ENCODE results near the gene PID1.

The PID1 gene

GRCh38 chr2:229175497-229175863, 95.6 kb downstream of the PID1 start:
- no peak overlapping the region for H3K9ac ChIP-seq (ENCODE audit: low read length)
- no peak overlapping the region for H3K27ac ChIP-seq (ENCODE audit: low read depth, low read length)
- no peaks in the 10 kb centered on the region for H3K27me3 ChIP-seq (ENCODE audit: control insufficient read depth, insufficient read depth, low read length)
- no peaks in the 10 kb centered on the region for H3K36me3 ChIP-seq (ENCODE audit: control insufficient read depth, insufficient read depth, low read length)
- H3K4me3 ChIP-seq (ENCODE audit: low read length), result no peak overlapping the region
- no peaks in the 10 kb centered on the region for H3K4me1 ChIP-seq (ENCODE audit: control insufficient read depth, insufficient read depth, low read length)

- H3K27ac ChIP-seq (ENCODE audit: low read depth, low read length), result no peak overlapping the region
- H3K27me3 ChIP-seq (ENCODE audit: control insufficient read depth, insufficient read depth, low read length), result no peaks in the 10 kb centered on the region
- H3K9ac ChIP-seq (ENCODE audit: low read length), result no peak overlapping the region
- no peaks in the 10 kb centered on the region for H3K36me3 ChIP-seq (ENCODE audit: control insufficient read depth, insufficient read depth, low read length)
- no peak overlapping the region for H3K4me3 ChIP-seq (ENCODE audit: low read length)
- H3K4me1 ChIP-seq (ENCODE audit: control insufficient read depth, insufficient read depth, low read length), result no peaks in the 10 kb centered on the region
Observed at GRCh38 chr2:229174794-229175496, 96.1 kb downstream of the PID1 start.

- Histone ChIP-seq H3K4me3 (ENCODE audit: low read length) (no peak overlapping the region), H3K27ac (ENCODE audit: low read depth, low read length) (no peak overlapping the region), H3K4me1 (ENCODE audit: control insufficient read depth, insufficient read depth, low read length) (no peaks in the 10 kb centered on the region), H3K27me3 (ENCODE audit: control insufficient read depth, insufficient read depth, low read length) (no peaks in the 10 kb centered on the region), H3K9ac (ENCODE audit: low read length) (no peak overlapping the region), H3K36me3 (ENCODE audit: control insufficient read depth, insufficient read depth, low read length) (no peaks in the 10 kb centered on the region)
Observed at GRCh38 chr2:229173825-229174359, 97.2 kb downstream of the PID1 start.

GRCh38 chr2:229170916-229171315, 100.2 kb downstream of the PID1 start:
- H3K4me3 ChIP-seq (ENCODE audit: low read length), result no peak overlapping the region
- no peak overlapping the region for H3K27ac ChIP-seq (ENCODE audit: low read depth, low read length)
- H3K9ac ChIP-seq (ENCODE audit: low read length), result no peak overlapping the region
- H3K4me1 ChIP-seq (ENCODE audit: control insufficient read depth, insufficient read depth, low read length), result no peaks in the 10 kb centered on the region
- no peaks in the 10 kb centered on the region for H3K27me3 ChIP-seq (ENCODE audit: control insufficient read depth, insufficient read depth, low read length)
- H3K36me3 ChIP-seq (ENCODE audit: control insufficient read depth, insufficient read depth, low read length), result no peaks in the 10 kb centered on the region

DNA sequence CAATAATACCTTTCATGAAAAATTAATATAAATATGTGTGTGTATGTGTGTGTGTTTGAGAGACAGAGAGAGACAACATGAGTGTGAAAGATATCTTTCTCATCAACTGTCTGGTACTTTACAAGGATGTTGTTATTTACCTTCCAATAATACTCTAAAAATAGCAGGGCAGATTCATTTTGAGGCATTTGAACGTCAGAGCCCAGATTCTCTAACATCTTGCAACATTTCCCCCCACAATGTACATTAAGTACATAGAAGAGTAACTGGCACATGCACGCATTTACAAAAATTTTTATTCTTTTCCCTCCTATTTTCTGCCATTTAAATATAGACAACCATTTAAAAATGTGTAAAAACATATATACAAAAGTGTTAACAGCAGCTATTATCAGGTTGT, 100.9 kb downstream of the PID1 start:
- Histone ChIP-seq H3K27me3 (ENCODE audit: control insufficient read depth, insufficient read depth, low read length) (no peaks in the 10 kb centered on the region), H3K27ac (ENCODE audit: low read depth, low read length) (no peak overlapping the region), H3K4me1 (ENCODE audit: control insufficient read depth, insufficient read depth, low read length) (no peaks in the 10 kb centered on the region), H3K9ac (ENCODE audit: low read length) (no peak overlapping the region), H3K4me3 (ENCODE audit: low read length) (no peak overlapping the region), H3K36me3 (ENCODE audit: control insufficient read depth, insufficient read depth, low read length) (no peaks in the 10 kb centered on the region)

DNA sequence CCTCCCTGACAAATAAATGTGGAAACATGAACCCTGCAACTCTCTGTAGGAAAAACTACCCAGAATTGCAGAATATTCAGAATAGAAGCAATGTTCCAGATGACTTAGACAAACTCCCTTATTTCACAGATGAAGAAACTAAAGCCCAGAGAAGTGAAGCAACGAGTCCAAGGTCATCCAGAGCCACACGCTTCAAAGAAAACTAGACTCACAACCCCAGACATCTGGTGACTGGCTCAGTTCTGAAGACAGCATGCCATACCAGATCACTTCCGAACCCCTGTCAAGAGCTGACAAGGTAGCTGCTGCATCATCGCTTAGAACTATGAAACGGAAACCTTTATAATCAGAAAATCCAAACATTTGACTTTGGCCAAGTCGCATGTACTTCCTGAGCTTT, 101.3 kb downstream of the PID1 start:
- no peaks in the 10 kb centered on the region for H3K36me3 ChIP-seq (ENCODE audit: control insufficient read depth, insufficient read depth, low read length)
- no peak overlapping the region for H3K9ac ChIP-seq (ENCODE audit: low read length)
- H3K4me3 ChIP-seq (ENCODE audit: low read length), result no peak overlapping the region
- no peaks in the 10 kb centered on the region for H3K4me1 ChIP-seq (ENCODE audit: control insufficient read depth, insufficient read depth, low read length)
- H3K27me3 ChIP-seq (ENCODE audit: control insufficient read depth, insufficient read depth, low read length), result no peaks in the 10 kb centered on the region
- H3K27ac ChIP-seq (ENCODE audit: low read depth, low read length), result no peak overlapping the region

DNA sequence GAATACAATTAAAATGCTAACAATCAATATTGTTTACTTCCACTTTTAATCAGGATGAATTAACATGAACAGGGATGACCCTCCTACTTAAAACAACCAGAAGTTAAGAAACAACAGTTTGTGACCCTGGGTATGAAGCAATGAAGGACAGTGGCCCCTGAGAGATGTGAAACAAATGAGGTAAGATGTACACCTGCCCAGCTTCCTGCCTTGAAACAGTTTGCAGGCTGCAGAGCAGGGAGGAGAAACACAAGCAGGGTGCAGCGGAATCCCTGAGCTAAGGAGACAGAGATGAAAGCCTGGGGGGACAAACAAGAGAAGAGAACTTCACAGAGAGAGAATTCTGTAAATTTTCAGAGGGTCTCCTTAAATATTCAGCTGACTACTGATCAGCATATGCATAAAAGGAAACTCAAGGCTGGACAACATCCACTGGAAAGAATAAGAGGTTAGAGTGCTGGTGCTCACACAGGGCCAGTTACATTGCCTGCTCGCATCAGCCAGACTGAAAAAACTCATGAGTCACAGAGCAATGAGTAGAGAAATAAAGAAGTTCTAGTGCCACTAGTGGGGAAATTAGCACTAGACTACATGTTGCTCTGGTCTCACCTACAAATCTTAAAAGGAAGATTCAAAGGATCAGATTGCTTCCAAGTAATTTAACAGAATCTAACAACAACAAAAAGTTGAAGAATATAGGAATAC, 106.4 kb downstream of the PID1 start:
- no peak overlapping the region for H3K9ac ChIP-seq (ENCODE audit: low read length)
- H3K27ac ChIP-seq (ENCODE audit: low read depth, low read length), result no peak overlapping the region
- H3K4me3 ChIP-seq (ENCODE audit: low read length), result no peak overlapping the region
- H3K27me3 ChIP-seq (ENCODE audit: control insufficient read depth, insufficient read depth, low read length), result no peaks in the 10 kb centered on the region
- H3K36me3 ChIP-seq (ENCODE audit: control insufficient read depth, insufficient read depth, low read length), result no peaks in the 10 kb centered on the region
- peaks cover 2% of the 10 kb centered on the region for H3K4me1 ChIP-seq (ENCODE audit: control insufficient read depth, insufficient read depth, low read length)

- H3K36me3 ChIP-seq (ENCODE audit: control insufficient read depth, insufficient read depth, low read length), result no peaks in the 10 kb centered on the region
- no peak overlapping the region for H3K27ac ChIP-seq (ENCODE audit: low read depth, low read length)
- H3K4me1 ChIP-seq (ENCODE audit: control insufficient read depth, insufficient read depth, low read length), result peaks cover 2% of the 10 kb centered on the region
- H3K9ac ChIP-seq (ENCODE audit: low read length), result no peak overlapping the region
- H3K27me3 ChIP-seq (ENCODE audit: control insufficient read depth, insufficient read depth, low read length), result no peaks in the 10 kb centered on the region
- H3K4me3 ChIP-seq (ENCODE audit: low read length), result no peak overlapping the region
Observed at GRCh38 chr2:229163893-229164292, 107.2 kb downstream of the PID1 start.

DNA sequence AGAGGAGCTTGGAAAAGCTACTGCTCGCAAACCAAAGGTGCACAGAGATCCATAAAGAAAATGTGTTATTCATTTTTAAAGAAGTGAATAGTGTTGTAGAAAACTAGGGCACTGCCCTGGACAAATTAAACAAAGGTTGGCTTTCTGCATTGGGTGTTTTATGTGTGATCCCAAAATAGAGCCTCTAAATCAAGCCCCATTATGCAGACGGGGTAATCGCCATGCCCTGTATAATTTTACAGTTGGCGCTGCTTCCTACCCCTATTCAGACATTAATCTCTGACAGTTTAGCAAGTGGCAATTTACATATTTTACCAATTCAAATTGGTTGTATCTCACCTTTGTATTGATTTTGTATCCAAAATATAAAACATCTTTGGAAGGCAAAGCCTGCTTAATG, 109.1 kb downstream of the PID1 start:
- no peaks in the 10 kb centered on the region for H3K36me3 ChIP-seq (ENCODE audit: control insufficient read depth, insufficient read depth, low read length)
- peaks cover 2% of the 10 kb centered on the region for H3K4me1 ChIP-seq (ENCODE audit: control insufficient read depth, insufficient read depth, low read length)
- no peaks in the 10 kb centered on the region for H3K27me3 ChIP-seq (ENCODE audit: control insufficient read depth, insufficient read depth, low read length)
- H3K9ac ChIP-seq (ENCODE audit: low read length), result no peak overlapping the region
- no peak overlapping the region for H3K27ac ChIP-seq (ENCODE audit: low read depth, low read length)
- H3K4me3 ChIP-seq (ENCODE audit: low read length), result no peak overlapping the region

DNA sequence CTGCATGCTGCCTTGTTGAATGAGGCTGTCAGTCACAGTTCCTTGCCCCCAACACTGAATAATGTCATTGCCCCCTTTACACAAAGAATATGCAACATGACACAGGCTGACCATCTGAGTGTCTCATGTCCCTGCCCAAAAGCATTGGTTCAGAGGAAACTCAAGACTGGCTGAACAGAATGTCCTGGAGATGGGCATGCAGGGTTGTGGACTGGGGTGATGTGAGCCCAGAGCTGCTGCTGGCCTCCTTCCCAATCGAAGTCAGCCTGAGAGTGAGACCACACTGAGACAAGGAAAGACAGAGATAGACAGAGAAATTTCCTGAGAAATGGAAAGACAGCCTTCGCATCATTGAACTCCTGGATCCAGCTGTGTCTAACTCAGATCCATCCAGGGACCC, 110.1 kb downstream of the PID1 start:
- Histone ChIP-seq H3K27me3 (ENCODE audit: control insufficient read depth, insufficient read depth, low read length) (no peaks in the 10 kb centered on the region), H3K4me3 (ENCODE audit: low read length) (no peak overlapping the region), H3K36me3 (ENCODE audit: control insufficient read depth, insufficient read depth, low read length) (no peaks in the 10 kb centered on the region), H3K4me1 (ENCODE audit: control insufficient read depth, insufficient read depth, low read length) (peaks cover 2% of the 10 kb centered on the region), H3K9ac (ENCODE audit: low read length) (no peak overlapping the region), H3K27ac (ENCODE audit: low read depth, low read length) (no peak overlapping the region)

GRCh38 chr2:229160180-229160579, 110.9 kb downstream of the PID1 start:
- Histone ChIP-seq H3K36me3 (ENCODE audit: control insufficient read depth, insufficient read depth, low read length) (no peaks in the 10 kb centered on the region), H3K4me3 (ENCODE audit: low read length) (no peak overlapping the region), H3K9ac (ENCODE audit: low read length) (no peak overlapping the region), H3K27ac (ENCODE audit: low read depth, low read length) (no peak overlapping the region), H3K4me1 (ENCODE audit: control insufficient read depth, insufficient read depth, low read length) (peaks cover 2% of the 10 kb centered on the region), H3K27me3 (ENCODE audit: control insufficient read depth, insufficient read depth, low read length) (no peaks in the 10 kb centered on the region)

DNA sequence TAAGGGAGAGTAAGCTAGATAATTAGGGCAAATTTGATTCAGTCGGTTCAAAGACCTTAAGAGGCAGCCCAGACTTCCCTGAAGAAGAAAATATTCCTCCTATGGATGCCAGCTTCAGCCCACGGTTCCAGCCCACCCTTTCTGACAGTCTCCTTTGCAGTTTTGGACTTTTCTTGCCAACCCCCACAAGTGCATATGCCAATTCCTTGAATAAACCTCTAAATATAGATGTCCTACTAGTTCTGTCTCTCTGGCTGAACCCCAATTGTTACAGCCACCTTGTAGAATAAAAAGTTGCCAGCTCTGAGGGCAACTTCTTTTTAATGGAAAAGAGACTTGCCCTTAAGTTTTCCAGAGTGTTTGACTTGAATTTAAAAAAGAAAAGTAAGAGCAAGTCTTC, 111.7 kb downstream of the PID1 start:
- H3K36me3 ChIP-seq (ENCODE audit: control insufficient read depth, insufficient read depth, low read length), result no peaks in the 10 kb centered on the region
- H3K27me3 ChIP-seq (ENCODE audit: control insufficient read depth, insufficient read depth, low read length), result no peaks in the 10 kb centered on the region
- no peak overlapping the region for H3K9ac ChIP-seq (ENCODE audit: low read length)
- no peak overlapping the region for H3K27ac ChIP-seq (ENCODE audit: low read depth, low read length)
- H3K4me1 ChIP-seq (ENCODE audit: control insufficient read depth, insufficient read depth, low read length), result peaks cover 2% of the 10 kb centered on the region
- H3K4me3 ChIP-seq (ENCODE audit: low read length), result no peak overlapping the region

GRCh38 chr2:229154381-229154780, 116.7 kb downstream of the PID1 start:
- no peaks in the 10 kb centered on the region for H3K27me3 ChIP-seq (ENCODE audit: control insufficient read depth, insufficient read depth, low read length)
- no peaks in the 10 kb centered on the region for H3K36me3 ChIP-seq (ENCODE audit: control insufficient read depth, insufficient read depth, low read length)
- H3K9ac ChIP-seq (ENCODE audit: low read length), result no peak overlapping the region
- no peak overlapping the region for H3K4me3 ChIP-seq (ENCODE audit: low read length)
- H3K27ac ChIP-seq (ENCODE audit: low read depth, low read length), result no peak overlapping the region
- H3K4me1 ChIP-seq (ENCODE audit: control insufficient read depth, insufficient read depth, low read length), result no peaks in the 10 kb centered on the region
